Measurements from ENCODE around the gene SUMO4.

The SUMO4 gene

GRCh38 chr6:149392093-149392492 lies 8.0 kb upstream of the SUMO4 start:
- peaks cover 0 to 7% of the 10 kb centered on the region in 2 donors for H3K36me3 ChIP-seq (ENCODE audit: control insufficient read depth in 1 of 2, insufficient read depth in 2 of 2, low read length in 2 of 2)

GRCh38 chr6:149392535-149392934 lies 7.5 kb upstream of the SUMO4 start:
- H3K4me3 ChIP-seq (ENCODE audit: low read depth in 1 of 2, low read length in 2 of 2), result no peak overlapping the region
- no peaks in the 10 kb centered on the region for H3K27me3 ChIP-seq (ENCODE audit: low read depth, low read length)
- H3K36me3 ChIP-seq (ENCODE audit: control insufficient read depth in 1 of 2, insufficient read depth in 2 of 2, low read length in 2 of 2), result peaks cover under 1 to 7% of the 10 kb centered on the region in 2 donors
- no peaks in the 10 kb centered on the region for H3K9me3 ChIP-seq (ENCODE audit: control insufficient read depth in 1 of 2, low read length in 2 of 2)
- H3K4me1 ChIP-seq (ENCODE audit: control insufficient read depth in 1 of 2, insufficient read depth in 2 of 2, low read length in 2 of 2), result peaks cover 0 to 16% of the 10 kb centered on the region in 2 donors
- H3K27ac ChIP-seq (ENCODE audit: low read length), result no peak overlapping the region

More at GRCh38 chr6:149392093-149392492, 8.0 kb upstream of the SUMO4 start:
- no peaks in the 10 kb centered on the region for H3K9me3 ChIP-seq (ENCODE audit: control insufficient read depth in 1 of 2, low read length in 2 of 2)
- no peak overlapping the region for H3K27ac ChIP-seq (ENCODE audit: low read length)
- no peak overlapping the region for H3K4me3 ChIP-seq (ENCODE audit: low read depth in 1 of 2, low read length in 2 of 2)
- H3K27me3 ChIP-seq (ENCODE audit: low read depth, low read length), result no peaks in the 10 kb centered on the region
- peaks cover 0 to 17% of the 10 kb centered on the region in 2 donors for H3K4me1 ChIP-seq (ENCODE audit: control insufficient read depth in 1 of 2, insufficient read depth in 2 of 2, low read length in 2 of 2)

- Histone ChIP-seq H3K27me3 (ENCODE audit: low read depth, low read length) (no peaks in the 10 kb centered on the region), H3K27ac (ENCODE audit: low read length) (no peak overlapping the region), H3K36me3 (ENCODE audit: control insufficient read depth in 1 of 2, insufficient read depth in 2 of 2, low read length in 2 of 2) (peaks cover 5 to 6% of the 10 kb centered on the region in 2 donors), H3K4me1 (ENCODE audit: control insufficient read depth in 1 of 2, insufficient read depth in 2 of 2, low read length in 2 of 2) (peaks cover 0 to 10% of the 10 kb centered on the region in 2 donors), H3K9me3 (ENCODE audit: control insufficient read depth in 1 of 2, low read length in 2 of 2) (no peaks in the 10 kb centered on the region), H3K4me3 (ENCODE audit: low read depth in 1 of 2, low read length in 2 of 2) (no peak overlapping the region)
Observed at GRCh38 chr6:149393002-149393679, 6.9 kb upstream of the SUMO4 start.

DNA sequence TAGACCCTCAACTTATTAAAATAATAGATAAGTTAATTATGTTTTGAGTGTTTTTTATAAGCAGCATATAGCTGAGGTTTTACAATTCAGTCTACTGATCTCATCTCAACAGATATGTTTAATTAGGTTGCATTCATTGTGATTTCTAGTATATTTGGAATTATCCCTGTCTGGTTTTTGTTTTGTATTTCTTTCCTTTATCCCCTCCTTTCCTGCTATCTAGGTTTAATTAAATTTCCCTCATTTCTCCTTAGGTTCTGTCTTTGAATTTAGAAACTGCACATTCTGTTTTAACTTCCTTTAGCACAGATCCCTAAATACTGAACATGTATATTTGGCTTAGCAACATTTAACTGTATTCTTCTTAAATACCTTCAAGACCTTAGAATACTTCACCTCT lies 4.9 kb upstream of the SUMO4 start:
- no peak overlapping the region for H3K4me3 ChIP-seq (ENCODE audit: low read depth in 1 of 2, low read length in 2 of 2)
- H3K4me1 ChIP-seq (ENCODE audit: control insufficient read depth in 1 of 2, insufficient read depth in 2 of 2, low read length in 2 of 2), result peaks cover 0 to 9% of the 10 kb centered on the region in 2 donors
- H3K36me3 ChIP-seq (ENCODE audit: control insufficient read depth in 1 of 2, insufficient read depth in 2 of 2, low read length in 2 of 2), result peaks cover 8 to 9% of the 10 kb centered on the region in 2 donors

GRCh38 chr6:149397384-149397783 lies 2.7 kb upstream of the SUMO4 start:
- no peak overlapping the region for H3K4me3 ChIP-seq (ENCODE audit: low read depth in 1 of 2, low read length in 2 of 2)
- H3K27me3 ChIP-seq (ENCODE audit: low read depth, low read length), result no peaks in the 10 kb centered on the region
- H3K36me3 ChIP-seq (ENCODE audit: control insufficient read depth in 1 of 2, insufficient read depth in 2 of 2, low read length in 2 of 2), result peaks cover 16% of the 10 kb centered on the region in 2 donors
- peaks cover 0 to 9% of the 10 kb centered on the region in 2 donors for H3K4me1 ChIP-seq (ENCODE audit: control insufficient read depth in 1 of 2, insufficient read depth in 2 of 2, low read length in 2 of 2)
- H3K27ac ChIP-seq (ENCODE audit: low read length), result no peak overlapping the region
- H3K9me3 ChIP-seq (ENCODE audit: control insufficient read depth in 1 of 2, low read length in 2 of 2), result no peaks in the 10 kb centered on the region

More for the DNA sequence above, 4.9 kb upstream of the SUMO4 start:
- no peaks in the 10 kb centered on the region for H3K9me3 ChIP-seq (ENCODE audit: control insufficient read depth in 1 of 2, low read length in 2 of 2)
- no peak overlapping the region for H3K27ac ChIP-seq (ENCODE audit: low read length)
- H3K27me3 ChIP-seq (ENCODE audit: low read depth, low read length), result no peaks in the 10 kb centered on the region

DNA sequence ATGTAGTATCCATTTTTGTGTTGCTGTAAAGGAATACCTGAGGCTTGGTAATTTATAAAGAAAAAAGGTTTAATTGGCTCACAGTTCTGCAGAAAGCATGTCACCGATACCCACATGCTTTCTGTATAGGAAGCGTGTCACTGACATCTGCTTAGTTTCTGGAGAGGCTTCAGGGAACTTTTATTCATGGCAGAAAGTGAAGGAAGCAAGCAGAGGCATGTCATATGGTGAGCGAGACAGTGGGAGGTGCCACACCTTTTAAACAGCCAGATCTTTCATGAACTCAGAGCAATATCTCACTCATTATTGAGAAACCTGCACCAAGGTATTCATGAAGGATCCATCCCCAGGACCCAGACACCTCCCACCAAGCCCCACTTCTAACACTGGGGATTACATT lies 3.5 kb downstream of the SUMO4 start:
- H3K4me1 ChIP-seq (ENCODE audit: control insufficient read depth in 1 of 2, insufficient read depth in 2 of 2, low read length in 2 of 2), result no peaks in the 10 kb centered on the region
- H3K27me3 ChIP-seq (ENCODE audit: low read depth, low read length), result no peaks in the 10 kb centered on the region
- H3K27ac ChIP-seq (ENCODE audit: low read length), result no peak overlapping the region
- peaks cover 10 to 35% of the 10 kb centered on the region in 2 donors for H3K36me3 ChIP-seq (ENCODE audit: control insufficient read depth in 1 of 2, insufficient read depth in 2 of 2, low read length in 2 of 2)
- no peak overlapping the region for H3K4me3 ChIP-seq (ENCODE audit: low read depth in 1 of 2, low read length in 2 of 2)
- no peaks in the 10 kb centered on the region for H3K9me3 ChIP-seq (ENCODE audit: control insufficient read depth in 1 of 2, low read length in 2 of 2)

DNA sequence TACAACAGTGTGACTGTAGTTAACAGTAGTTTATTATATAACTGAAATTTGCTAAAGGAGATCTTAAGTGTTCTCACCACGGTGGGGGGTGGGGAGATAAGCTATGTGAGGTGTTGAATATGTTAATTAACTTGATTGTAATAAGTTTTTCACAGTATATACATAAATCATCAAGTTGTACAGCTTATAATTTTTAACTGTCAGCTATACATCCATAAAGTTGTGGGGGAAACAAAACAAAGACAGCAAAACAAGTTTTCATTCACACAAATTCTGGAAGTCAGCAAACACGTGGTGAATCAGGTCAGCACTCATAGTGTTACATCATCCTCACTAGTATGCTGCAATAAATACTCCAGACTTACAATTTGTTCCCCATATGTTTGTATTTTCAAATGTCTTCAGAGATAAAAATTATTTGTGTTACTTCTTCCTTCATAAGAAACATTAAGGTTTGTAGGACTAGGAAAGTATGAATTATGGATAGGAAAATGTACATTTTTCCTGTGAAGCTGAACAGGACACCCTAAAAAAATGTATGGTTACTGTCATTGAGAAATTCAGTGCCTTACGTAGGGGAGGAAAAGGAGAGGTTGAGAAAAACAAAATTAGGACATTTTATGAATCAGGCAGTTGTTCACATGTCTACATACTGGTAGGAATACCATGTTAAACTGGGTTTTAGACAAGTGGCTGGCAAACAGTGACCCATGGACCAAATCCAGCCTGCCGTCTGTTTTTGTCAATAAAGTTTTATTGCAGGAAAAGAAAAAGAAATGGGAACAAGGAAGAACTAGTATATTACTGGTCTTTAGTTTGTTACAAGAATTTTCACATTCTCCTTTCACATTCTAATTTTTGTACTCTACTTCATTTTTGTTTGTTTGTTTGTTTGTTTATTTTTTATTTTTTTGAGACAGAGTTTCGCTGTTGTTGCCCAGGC lies 6.0 kb downstream of the SUMO4 start:
- peaks cover 12 to 37% of the 10 kb centered on the region in 2 donors for H3K36me3 ChIP-seq (ENCODE audit: control insufficient read depth in 1 of 2, insufficient read depth in 2 of 2, low read length in 2 of 2)
- no peak overlapping the region for H3K4me3 ChIP-seq (ENCODE audit: low read depth in 1 of 2, low read length in 2 of 2)
- no peak overlapping the region for H3K27ac ChIP-seq (ENCODE audit: low read length)

GRCh38 chr6:149409617-149410016 lies 9.6 kb downstream of the SUMO4 start:
- no peak overlapping the region for H3K4me3 ChIP-seq (ENCODE audit: low read depth in 1 of 2, low read length in 2 of 2)
- no peaks in the 10 kb centered on the region for H3K27me3 ChIP-seq (ENCODE audit: low read depth, low read length)
- H3K9me3 ChIP-seq (ENCODE audit: control insufficient read depth in 1 of 2, low read length in 2 of 2), result no peaks in the 10 kb centered on the region
- H3K27ac ChIP-seq (ENCODE audit: low read length), result no peak overlapping the region
- H3K4me1 ChIP-seq (ENCODE audit: control insufficient read depth in 1 of 2, insufficient read depth in 2 of 2, low read length in 2 of 2), result no peaks in the 10 kb centered on the region
- peaks cover 12 to 31% of the 10 kb centered on the region in 2 donors for H3K36me3 ChIP-seq (ENCODE audit: control insufficient read depth in 1 of 2, insufficient read depth in 2 of 2, low read length in 2 of 2)

More for the DNA sequence above, 6.0 kb downstream of the SUMO4 start:
- H3K27me3 ChIP-seq (ENCODE audit: low read depth, low read length), result no peaks in the 10 kb centered on the region
- H3K4me1 ChIP-seq (ENCODE audit: control insufficient read depth in 1 of 2, insufficient read depth in 2 of 2, low read length in 2 of 2), result no peaks in the 10 kb centered on the region
- H3K9me3 ChIP-seq (ENCODE audit: control insufficient read depth in 1 of 2, low read length in 2 of 2), result no peaks in the 10 kb centered on the region

DNA sequence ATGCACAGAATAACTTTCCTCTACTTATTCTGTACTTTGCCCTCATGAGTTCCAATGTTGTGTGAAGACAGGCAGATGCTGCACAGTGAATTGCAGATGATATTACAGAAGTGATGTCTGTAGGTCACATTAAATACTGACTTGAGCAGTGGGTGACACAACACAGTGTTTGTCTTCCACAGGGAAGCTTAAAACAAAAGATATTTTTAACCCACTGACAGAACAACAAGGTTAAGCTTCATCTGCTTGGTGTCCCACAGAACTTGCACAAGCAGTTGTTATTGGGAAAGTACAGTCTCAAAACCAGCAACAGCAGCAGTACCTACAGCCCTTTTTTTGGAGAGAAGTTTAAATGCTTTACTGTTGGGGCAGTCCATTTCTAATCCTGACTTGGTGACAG lies 10.5 kb downstream of the SUMO4 start:
- no peaks in the 10 kb centered on the region for H3K27me3 ChIP-seq (ENCODE audit: low read depth, low read length)
- H3K4me3 ChIP-seq (ENCODE audit: low read depth in 1 of 2, low read length in 2 of 2), result no peak overlapping the region
- H3K9me3 ChIP-seq (ENCODE audit: control insufficient read depth in 1 of 2, low read length in 2 of 2), result no peaks in the 10 kb centered on the region
- H3K4me1 ChIP-seq (ENCODE audit: control insufficient read depth in 1 of 2, insufficient read depth in 2 of 2, low read length in 2 of 2), result no peaks in the 10 kb centered on the region
- no peak overlapping the region for H3K27ac ChIP-seq (ENCODE audit: low read length)
- H3K36me3 ChIP-seq (ENCODE audit: control insufficient read depth in 1 of 2, insufficient read depth in 2 of 2, low read length in 2 of 2), result peaks cover 12 to 24% of the 10 kb centered on the region in 2 donors

DNA sequence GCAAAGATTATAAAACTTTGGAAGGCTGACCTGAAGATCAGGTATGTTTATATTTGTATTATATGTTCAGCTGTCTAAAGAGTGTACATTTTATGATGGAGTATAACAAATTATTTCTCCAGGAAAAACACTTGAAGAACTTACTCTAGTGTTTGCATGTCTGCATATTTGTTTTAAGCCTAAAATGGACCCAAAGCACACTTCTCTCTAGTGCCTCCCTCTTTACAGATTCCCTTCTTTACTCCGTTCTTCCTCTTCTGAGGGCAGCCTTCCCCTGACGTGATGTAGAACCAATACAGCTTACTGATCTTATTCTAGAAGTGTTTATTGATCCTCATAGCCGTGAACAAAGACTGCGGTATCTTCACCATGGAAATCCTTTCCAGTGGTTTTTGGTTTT lies 13.9 kb downstream of the SUMO4 start:
- H3K9me3 ChIP-seq (ENCODE audit: control insufficient read depth in 1 of 2, low read length in 2 of 2), result no peaks in the 10 kb centered on the region
- H3K4me1 ChIP-seq (ENCODE audit: control insufficient read depth in 1 of 2, insufficient read depth in 2 of 2, low read length in 2 of 2), result no peaks in the 10 kb centered on the region
- peaks cover 12 to 16% of the 10 kb centered on the region in 2 donors for H3K36me3 ChIP-seq (ENCODE audit: control insufficient read depth in 1 of 2, insufficient read depth in 2 of 2, low read length in 2 of 2)
- no peak overlapping the region for H3K27ac ChIP-seq (ENCODE audit: low read length)
- H3K4me3 ChIP-seq (ENCODE audit: low read depth in 1 of 2, low read length in 2 of 2), result no peak overlapping the region
- no peaks in the 10 kb centered on the region for H3K27me3 ChIP-seq (ENCODE audit: low read depth, low read length)

- Histone ChIP-seq H3K9me3 (ENCODE audit: control insufficient read depth in 1 of 2, low read length in 2 of 2) (no peaks in the 10 kb centered on the region), H3K27ac (ENCODE audit: low read length) (no peak overlapping the region), H3K4me1 (ENCODE audit: control insufficient read depth in 1 of 2, insufficient read depth in 2 of 2, low read length in 2 of 2) (no peaks in the 10 kb centered on the region), H3K27me3 (ENCODE audit: low read depth, low read length) (no peaks in the 10 kb centered on the region), H3K36me3 (ENCODE audit: control insufficient read depth in 1 of 2, insufficient read depth in 2 of 2, low read length in 2 of 2) (peaks cover 9 to 12% of the 10 kb centered on the region in 2 donors), H3K4me3 (ENCODE audit: low read depth in 1 of 2, low read length in 2 of 2) (no peak overlapping the region)
Observed at GRCh38 chr6:149414821-149415220, 14.8 kb downstream of the SUMO4 start.

Data from muscle layer of duodenum (tissue), 2 donors.